ENCODE measurements around the gene TRIM63. TPM values are rescaled to one million over a fixed set of nuclear protein-coding genes. Genes with fewer than 3 reads are reported as not detected.

TRIM63 gene
- total and polyA plus RNA-seq, 9 of the 15 experiments (the other 6 are each of a cell fraction or from before 2014, with no cell fraction given): 0.08 to 0.57 (median 0.36) TPM

- FAIRE-seq: no peak
- 45% methylated on average over 6 of the region's 6 CpGs for WGBS (ENCODE audit: insufficient coverage, low coverage, missing lambda C conversion rate)
- ATAC-seq: no peak
These were observed 29.5 kb downstream of the TRIM63 start for GRCh38 chr1:26037904-26038303.

GRCh38 chr1:26036756-26037281 lies 30.6 kb downstream of the TRIM63 start:
- no peaks in the 10 kb centered on the region for H3K27me3 ChIP-seq (ENCODE audit: control insufficient read depth in 2 of 2, insufficient read depth in 2 of 2, low read length in 2 of 2)
- H4K20me1 ChIP-seq (replicated peaks; ENCODE audit: control insufficient read depth, insufficient read depth, low read length): no peaks in the 10 kb centered on the region
- peaks cover 25 to 53% of the 10 kb centered on the region in 2 experiments for H3K4me1 ChIP-seq (replicated peaks in 1 of 2; ENCODE audit: control insufficient read depth in 2 of 2, insufficient read depth in 2 of 2, low read length in 2 of 2)
- no peaks in the 10 kb centered on the region for H3K9me3 ChIP-seq (replicated peaks; ENCODE audit: control insufficient read depth, insufficient read depth, low read depth, low read length)
- DNase-seq (ENCODE audit: extremely low read depth in 1 of 4, low spot score in 3 of 4) (no peak), ATAC-seq (no peak), FAIRE-seq (no peak)
- H3K27ac ChIP-seq (ENCODE audit: extremely low read depth, low read depth, low read length): no peak overlapping the region; the same call in 2 of the 3 replicates
- BruUV-seq (replicated peaks): no TSS peak
- peak overlapping the region; percentile 77; the same call in 1 of the 2 replicates for H3K4me3 ChIP-seq
- peak overlapping the region; percentile 93 to 96; a peak in 3 of 4 replicates for H3K9ac ChIP-seq (ENCODE audit: insufficient read depth in 1 of 2, low read depth in 2 of 2, low read length in 2 of 2)
- no peaks in the 10 kb centered on the region for H3K9me1 ChIP-seq (ENCODE audit: control insufficient read depth, insufficient read depth, low read length)
- WGBS (ENCODE audit: insufficient coverage, low coverage, missing lambda C conversion rate): 65% methylated on average over 10 of the region's 11 CpGs
- peak overlapping the region; percentile 98; the same call in 1 of the 2 replicates for H2AFZ ChIP-seq (ENCODE audit: low read depth, low read length)
- peaks cover 8% of the 10 kb centered on the region; the same call in 2 of the 3 replicates for H3K79me2 ChIP-seq (ENCODE audit: control insufficient read depth, insufficient read depth, low read length)
- H3K36me3 ChIP-seq (ENCODE audit: control insufficient read depth, insufficient read depth, low read length): no peaks in the 10 kb centered on the region
- peak overlapping the region; percentile 99 for H3K4me2 ChIP-seq (ENCODE audit: insufficient read depth, low read length)
- in situ Hi-C loops (cut with MboI): no loop called here
- ChIA-PET POLR2A (interaction anchor here (0.9 to 3.1 kb wide), 12 partner anchors 8 to 197 kb away, joined by 3 to 23 read pairs (median 6); partner anchors contain the start of genes CEP85 and SLC30A2), CTCF (ENCODE audit: low intra/inter-chr PET ratio) (interaction anchor here (1.0 to 3.9 kb wide), 5 partner anchors 69 to 127 kb away, joined by 3 to 65 read pairs (median 10); partner anchors contain the start of gene PDIK1L)
- intact Hi-C loops (cut with micrococcal nuclease): loop anchor here (1.0 to 2.0 kb wide), 4 partner anchors 33 to 124 kb away; no protein-coding TSS in a partner anchor
- TF ChIP-seq NKRF (IDR thresholded peaks at IDR 0.05; ENCODE audit: borderline replicate concordance): no peak
- TF ChIP-seq, protein P1, sequence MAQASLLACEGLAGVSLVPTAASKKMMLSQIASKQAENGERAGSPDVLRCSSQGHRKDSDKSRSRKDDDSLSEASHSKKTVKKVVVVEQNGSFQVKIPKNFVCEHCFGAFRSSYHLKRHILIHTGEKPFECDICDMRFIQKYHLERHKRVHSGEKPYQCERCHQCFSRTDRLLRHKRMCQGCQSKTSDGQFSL (CRISPR knock-in tag; IDR thresholded peaks at IDR 0.05): no peak
- TF ChIP-seq, protein P1 (tag; IDR thresholded peaks at IDR 0.05): peak in 1 of 2 experiments; percentile 1; a peak in 1 of 4 replicates
- 0 out of 2 replicates have a peak, but pooled peaks have one; percentile 76 for TF ChIP-seq PKNOX1 (IDR thresholded peaks at IDR 0.05)
- TF ChIP-seq, protein P2, sequence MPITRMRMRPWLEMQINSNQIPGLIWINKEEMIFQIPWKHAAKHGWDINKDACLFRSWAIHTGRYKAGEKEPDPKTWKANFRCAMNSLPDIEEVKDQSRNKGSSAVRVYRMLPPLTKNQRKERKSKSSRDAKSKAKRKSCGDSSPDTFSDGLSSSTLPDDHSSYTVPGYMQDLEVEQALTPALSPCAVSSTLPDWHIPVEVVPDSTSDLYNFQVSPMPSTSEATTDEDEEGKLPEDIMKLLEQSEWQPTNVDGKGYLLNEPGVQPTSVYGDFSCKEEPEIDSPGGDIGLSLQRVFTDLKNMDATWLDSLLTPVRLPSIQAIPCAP (CRISPR knock-in tag; IDR thresholded peaks at IDR 0.05; ENCODE audit: borderline replicate concordance): no peak

More at GRCh38 chr1:26037904-26038303, 29.5 kb downstream of the TRIM63 start:
- no peak overlapping the region for H3K4me2 ChIP-seq (ENCODE audit: insufficient read depth, low read length)
- intact Hi-C loops (cut with micrococcal nuclease): loop anchor here (2.0 kb wide), 1 partner anchor 123 kb away; no protein-coding TSS in a partner anchor
- no peak for DNase-seq (ENCODE audit: extremely low read depth in 1 of 4, low spot score in 3 of 4)
- peak overlapping the region in 1 of 2 experiments; percentile 82; a peak in 2 of 4 replicates for H3K9ac ChIP-seq (ENCODE audit: insufficient read depth in 1 of 2, low read depth in 2 of 2, low read length in 2 of 2)
- H3K4me1 ChIP-seq (replicated peaks in 1 of 2; ENCODE audit: control insufficient read depth in 2 of 2, insufficient read depth in 2 of 2, low read length in 2 of 2): peaks cover 25 to 53% of the 10 kb centered on the region in 2 experiments
- no peaks in the 10 kb centered on the region for H3K27me3 ChIP-seq (ENCODE audit: control insufficient read depth in 2 of 2, insufficient read depth in 2 of 2, low read length in 2 of 2)
- H3K27ac ChIP-seq (ENCODE audit: extremely low read depth, low read depth, low read length): no peak overlapping the region; the same call in 2 of the 3 replicates
- in situ Hi-C loops (cut with MboI): no loop called here
- TF ChIP-seq ZNF507 (tag; conservative IDR thresholded peaks at IDR 0.05) (no peak), HDAC3 (IDR thresholded peaks at IDR 0.05; ENCODE audit: borderline replicate concordance, partially characterized antibody) (no peak), CBX1 (IDR thresholded peaks at IDR 0.05; ENCODE audit: low read depth) (no peak), POLR2G (IDR thresholded peaks at IDR 0.05; ENCODE audit: low read depth, low read length) (no peak)
- ChIA-PET CTCF (ENCODE audit: low intra/inter-chr PET ratio) (interaction anchor here (3.9 kb wide), 1 partner anchor 107 kb away, joined by 65 read pairs; no protein-coding TSS in a partner anchor), POLR2A (interaction anchor here (0.6 to 1.9 kb wide), 5 partner anchors 18 to 209 kb away, joined by 3 to 8 read pairs (median 4); no protein-coding TSS in a partner anchor)
- H3K9me3 ChIP-seq (replicated peaks; ENCODE audit: control insufficient read depth, insufficient read depth, low read depth, low read length): no peaks in the 10 kb centered on the region
- peaks cover 8% of the 10 kb centered on the region; the same call in 2 of the 3 replicates for H3K79me2 ChIP-seq (ENCODE audit: control insufficient read depth, insufficient read depth, low read length)
- H3K4me3 ChIP-seq: no peak overlapping the region
- H2AFZ ChIP-seq (ENCODE audit: low read depth, low read length): no peak overlapping the region
- no peaks in the 10 kb centered on the region for H3K9me1 ChIP-seq (ENCODE audit: control insufficient read depth, insufficient read depth, low read length)
- H3K36me3 ChIP-seq (ENCODE audit: control insufficient read depth, insufficient read depth, low read length): no peaks in the 10 kb centered on the region
- H4K20me1 ChIP-seq (replicated peaks; ENCODE audit: control insufficient read depth, insufficient read depth, low read length): no peaks in the 10 kb centered on the region
- no TSS peak for BruUV-seq (replicated peaks)
